PC-3 (cell line): Measurements from ENCODE around the gene CBL. TPM values are rescaled to one million over a fixed set of nuclear protein-coding genes. Genes with fewer than 3 reads are reported as not detected.

Experiments
- ATAC-seq: fragments of 200-7000 bp; cut with Tn5 transposase; 2 replicates; pipeline ENCODE4 v1.9.1; 2020; ENCODE audit warnings: mild to moderate bottlenecking, moderate library complexity
- BruUV-seq: library from RNA; stranded (reverse); fragments of 400-500 nt; replicated peaks from 2 replicates; lab custom pipeline; 2021; lab: Mats Ljungman, UMichigan
- CTCF ChIA-PET: fragments of 300-600 bp; sonication (Branson Sonifier 250); formaldehyde crosslinking; loops from one replicate; lab custom pipeline; 2022; ENCODE audit warnings: antibody characterized with exemption; lab: Charles Lee
- POLR2A ChIA-PET: fragments of 300-600 bp; sonication (Branson Sonifier 250); formaldehyde crosslinking; loops from one replicate; lab custom pipeline; 2022; ENCODE audit warnings: antibody characterized with exemption; ENCODE audit not compliant: unreplicated experiment; lab: Charles Lee
- DNase-seq: peaks from one replicate; pipeline ENCODE4 v3.0.0-alpha.2; 2015
- H2AFZ ChIP-seq: fragments of 300-600 bp; sonication (generic); 2 replicates; pipeline ENCODE4 v1.6.0; 2016; ENCODE audit warnings: antibody characterized with exemption, low read length
- H3F3A ChIP-seq: fragments of 300-600 bp; sonication (generic); one replicate; pipeline ENCODE4 v1.6.0; 2017; ENCODE audit warnings: antibody characterized with exemption, low read length, control low read depth, mild to moderate bottlenecking; ENCODE audit not compliant: unreplicated experiment
- H3K27ac ChIP-seq: fragments of 300-600 bp; sonication (generic); 2 replicates; pipeline ENCODE4 v1.5.1; 2016; ENCODE audit warnings: mild to moderate bottlenecking, low read length
- H3K27me3 ChIP-seq: fragments of 300-600 bp; sonication (generic); 2 replicates; pipeline ENCODE4 v1.6.1; 2016; ENCODE audit warnings: low read length, mixed read lengths
- H3K36me3 ChIP-seq: fragments of 300-600 bp; sonication (generic); 2 replicates; pipeline ENCODE4 v1.6.1; 2016; ENCODE audit warnings: low read depth, mixed run types, low read length, mixed read lengths
- H3K4me1 ChIP-seq: fragments of 300-600 bp; sonication (generic); 2 replicates; pipeline ENCODE4 v1.5.1; 2016; ENCODE audit warnings: low read length; ENCODE audit not compliant: insufficient read depth
- H3K4me2 ChIP-seq: fragments of 300-600 bp; sonication (generic); 2 replicates; pipeline ENCODE4 v1.6.0; 2016; ENCODE audit warnings: low read length
- H3K4me3 ChIP-seq: fragments of 300-600 bp; sonication (generic); 2 replicates; pipeline ENCODE4 v1.5.1; 2016; ENCODE audit warnings: mild to moderate bottlenecking, low read length, mixed read lengths
- H3K79me2 ChIP-seq: fragments of 300-600 bp; sonication (generic); 2 replicates; pipeline ENCODE4 v1.6.1; 2017; ENCODE audit warnings: low read length, mixed read lengths
- H3K9ac ChIP-seq: fragments of 300-600 bp; sonication (generic); 2 replicates; pipeline ENCODE4 v1.6.0; 2016; ENCODE audit warnings: mild to moderate bottlenecking, low read length
- H3K9me2 ChIP-seq: fragments of 300-600 bp; sonication (generic); replicated peaks from 2 replicates; pipeline ENCODE4 v1.6.1; 2016; ENCODE audit warnings: mixed run types, low read length, mixed read lengths
- H3K9me3 ChIP-seq: fragments of 300-600 bp; sonication (generic); 2 replicates; pipeline ENCODE4 v1.6.1; 2016; ENCODE audit warnings: low read length, mixed read lengths
- H4K20me1 ChIP-seq: fragments of 300-600 bp; sonication (generic); 2 replicates; pipeline ENCODE4 v1.6.1; 2016; ENCODE audit warnings: low read length, mixed read lengths
- EZH2 ChIP-seq: fragments of 300-600 bp; sonication (generic); IDR thresholded peaks from one replicate; pipeline ENCODE4 v1.6.1; 2017; ENCODE audit warnings: antibody characterized with exemption, mild to moderate bottlenecking, low read length; ENCODE audit not compliant: unreplicated experiment
- EZH2phosphoT487 ChIP-seq: fragments of 300-600 bp; sonication (generic); IDR thresholded peaks from 2 replicates; pipeline ENCODE4 v1.6.1; 2018; ENCODE audit warnings: mild to moderate bottlenecking, antibody characterized with exemption, low read length, borderline replicate concordance
- intact Hi-C: fragments of 100-400 bp; cut with micrococcal nuclease; formaldehyde crosslinking; loops from 2 replicates; pipeline ENCODE4 v1.9.0; 2023
- total RNA-seq: library from RNA; depleted of rRNA; stranded (reverse); fragments of >200 nt; gene quantifications from 2 replicates; pipeline ENCODE4 v1.2.3, GENCODE V29; 2014
- TF ChIP-seq, protein P1 (sequence below): fragments of 300-600 bp; sonication (generic); conservative IDR thresholded peaks from 2 replicates; pipeline ENCODE4 v1.5.1; 2017; ENCODE audit warnings: antibody characterized with exemption, low read depth, mild to moderate bottlenecking, low read length

The CBL gene
- total RNA-seq, 1 experiment from 2014 or later: 11.4 TPM

DNA sequence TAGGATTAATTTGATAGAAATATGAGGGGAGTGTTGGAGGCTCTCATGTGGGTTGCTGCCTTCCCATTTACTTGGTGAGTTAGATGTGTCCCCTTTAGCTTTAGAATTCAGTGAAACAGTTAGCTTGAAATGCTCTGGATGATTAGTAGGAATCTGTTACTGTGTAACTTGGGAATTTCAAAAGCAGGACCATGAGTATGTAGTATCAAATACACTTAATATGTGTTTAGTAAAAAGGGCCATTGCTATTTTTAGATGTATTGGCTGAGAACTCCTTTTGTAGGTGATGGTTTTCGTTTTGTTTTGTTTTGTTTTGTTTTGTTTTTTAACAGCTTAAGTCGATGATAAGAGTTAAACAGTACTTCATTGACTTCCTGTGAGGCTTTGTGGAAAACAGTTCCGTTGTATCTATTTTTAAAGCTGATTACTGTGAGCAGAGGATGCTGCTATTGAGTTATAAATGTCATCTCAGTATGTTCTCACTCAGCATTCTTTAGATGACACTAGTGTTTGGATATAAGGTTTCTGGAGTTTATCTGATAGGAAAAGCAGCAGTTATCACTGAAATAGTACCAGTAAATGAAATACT, 57.3 kb downstream of the CBL start:
- no peaks in the 10 kb centered on the region for H3K9me2 ChIP-seq
- no peak overlapping the region for H3K27ac ChIP-seq
- no peaks in the 10 kb centered on the region for H3K27me3 ChIP-seq
- peaks cover 4% of the 10 kb centered on the region; the same call in 1 of the 2 replicates for H3K4me1 ChIP-seq
- no TSS peak for BruUV-seq
- H3K36me3 ChIP-seq: no peaks in the 10 kb centered on the region
- no peak overlapping the region for H3K4me2 ChIP-seq
- ChIA-PET POLR2A (no interaction called here), CTCF (no interaction called here)
- no peaks in the 10 kb centered on the region for H3F3A ChIP-seq
- H3K9ac ChIP-seq: no peak overlapping the region
- H2AFZ ChIP-seq: no peak overlapping the region
- no peak for ATAC-seq
- no peaks in the 10 kb centered on the region for H3K9me3 ChIP-seq
- TF ChIP-seq EZH2 (no peak), EZH2phosphoT487 (no peak)
- TF ChIP-seq, protein P1, sequence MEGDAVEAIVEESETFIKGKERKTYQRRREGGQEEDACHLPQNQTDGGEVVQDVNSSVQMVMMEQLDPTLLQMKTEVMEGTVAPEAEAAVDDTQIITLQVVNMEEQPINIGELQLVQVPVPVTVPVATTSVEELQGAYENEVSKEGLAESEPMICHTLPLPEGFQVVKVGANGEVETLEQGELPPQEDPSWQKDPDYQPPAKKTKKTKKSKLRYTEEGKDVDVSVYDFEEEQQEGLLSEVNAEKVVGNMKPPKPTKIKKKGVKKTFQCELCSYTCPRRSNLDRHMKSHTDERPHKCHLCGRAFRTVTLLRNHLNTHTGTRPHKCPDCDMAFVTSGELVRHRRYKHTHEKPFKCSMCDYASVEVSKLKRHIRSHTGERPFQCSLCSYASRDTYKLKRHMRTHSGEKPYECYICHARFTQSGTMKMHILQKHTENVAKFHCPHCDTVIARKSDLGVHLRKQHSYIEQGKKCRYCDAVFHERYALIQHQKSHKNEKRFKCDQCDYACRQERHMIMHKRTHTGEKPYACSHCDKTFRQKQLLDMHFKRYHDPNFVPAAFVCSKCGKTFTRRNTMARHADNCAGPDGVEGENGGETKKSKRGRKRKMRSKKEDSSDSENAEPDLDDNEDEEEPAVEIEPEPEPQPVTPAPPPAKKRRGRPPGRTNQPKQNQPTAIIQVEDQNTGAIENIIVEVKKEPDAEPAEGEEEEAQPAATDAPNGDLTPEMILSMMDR: no peak
- H3K79me2 ChIP-seq: peaks cover 23% of the 10 kb centered on the region; the same call in 1 of the 2 replicates
- no peak for DNase-seq
- intact Hi-C loops: no loop called here
- H4K20me1 ChIP-seq: 0 out of 2 replicates have a peak, but pooled peaks cover 4% of the 10 kb centered on the region
- no peak overlapping the region for H3K4me3 ChIP-seq

DNA sequence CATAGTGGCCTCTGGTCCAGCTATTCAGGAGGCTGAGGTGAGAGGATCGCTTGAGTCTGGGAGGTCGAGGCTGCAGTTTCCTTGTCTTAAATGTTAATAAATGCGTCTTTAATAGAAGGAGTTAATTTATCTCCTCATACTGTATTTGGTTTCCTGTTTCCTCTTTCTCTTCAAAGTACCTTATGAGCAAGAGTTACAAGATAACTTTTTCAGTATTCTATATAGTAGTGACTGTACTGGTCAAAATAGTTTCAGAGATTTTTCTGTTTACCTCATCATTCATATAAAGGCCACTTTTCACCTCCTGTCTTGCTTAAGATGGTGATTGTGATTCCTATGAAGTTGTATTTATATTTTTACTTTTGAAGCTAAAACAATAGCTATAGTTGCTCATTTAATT, 59.9 kb downstream of the CBL start:
- Histone ChIP-seq H3K9me2 (no peaks in the 10 kb centered on the region), H3K9ac (no peak overlapping the region), H3K27ac (no peak overlapping the region), H3F3A (no peaks in the 10 kb centered on the region), H3K4me3 (no peak overlapping the region), H3K36me3 (no peaks in the 10 kb centered on the region), H4K20me1 (no peaks in the 10 kb centered on the region), H3K4me2 (no peak overlapping the region), H3K4me1 (peaks cover 4% of the 10 kb centered on the region; the same call in 1 of the 2 replicates), H3K9me3 (no peaks in the 10 kb centered on the region), H3K27me3 (no peaks in the 10 kb centered on the region), H2AFZ (no peak overlapping the region), H3K79me2 (peaks cover 16% of the 10 kb centered on the region; the same call in 1 of the 2 replicates)
- no peak for TF ChIP-seq EZH2
- TF ChIP-seq, protein P1: no peak
- no peak for TF ChIP-seq EZH2phosphoT487
- DNase-seq (no peak), ATAC-seq (no peak)
- no TSS peak for BruUV-seq
- intact Hi-C loops: no loop called here
- ChIA-PET POLR2A (no interaction called here), CTCF (no interaction called here)

DNA sequence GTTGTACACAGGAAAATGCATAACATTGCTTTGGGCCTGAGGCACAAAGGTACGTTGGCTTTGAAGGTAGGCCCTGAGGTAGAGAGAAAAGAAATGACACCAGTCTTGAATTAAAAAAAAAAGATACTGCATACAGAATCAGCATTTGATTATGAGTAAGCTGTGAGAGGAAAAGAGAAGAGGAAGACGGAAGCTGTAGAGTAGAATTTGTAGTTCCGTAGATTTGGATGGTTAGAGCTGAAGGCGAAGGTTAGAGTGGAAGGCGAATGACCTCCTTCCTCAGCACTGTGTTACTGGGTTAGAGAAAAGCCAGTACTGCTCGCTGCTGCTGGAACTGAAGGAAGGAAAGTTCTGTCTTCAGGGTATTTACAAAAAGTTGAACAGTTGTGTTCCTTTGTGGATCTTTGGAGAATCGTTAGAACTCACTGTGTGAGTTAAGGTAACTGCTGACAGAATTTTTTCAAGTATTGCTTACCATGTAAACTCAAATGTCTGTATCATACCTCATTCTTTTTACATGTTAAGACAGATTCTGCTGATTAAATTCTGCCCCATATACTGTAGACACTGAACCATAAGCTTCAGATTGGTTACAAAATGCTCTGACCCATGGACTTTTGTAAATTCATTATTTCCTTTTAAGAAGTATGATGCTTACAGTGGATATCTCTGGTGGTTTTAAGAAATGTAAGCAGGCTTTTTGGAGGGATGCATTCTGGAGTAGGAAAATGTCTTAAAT, 60.5 kb downstream of the CBL start:
- ChIA-PET POLR2A (no interaction called here), CTCF (no interaction called here)
- ATAC-seq (no peak), DNase-seq (no peak)
- no peak overlapping the region for H3K4me2 ChIP-seq
- H2AFZ ChIP-seq: no peak overlapping the region
- H3F3A ChIP-seq: no peaks in the 10 kb centered on the region
- no peak overlapping the region for H3K4me3 ChIP-seq
- peaks cover 4% of the 10 kb centered on the region; the same call in 1 of the 2 replicates for H3K4me1 ChIP-seq
- no peaks in the 10 kb centered on the region for H4K20me1 ChIP-seq
- TF ChIP-seq, protein P1: no peak
- TF ChIP-seq EZH2phosphoT487: no peak
- TF ChIP-seq EZH2: no peak
- H3K9me2 ChIP-seq: no peaks in the 10 kb centered on the region
- H3K36me3 ChIP-seq: 0 out of 2 replicates have a peak, but pooled peaks cover 2% of the 10 kb centered on the region
- no peak overlapping the region for H3K9ac ChIP-seq
- H3K27me3 ChIP-seq: no peaks in the 10 kb centered on the region
- BruUV-seq: no TSS peak
- H3K27ac ChIP-seq: no peak overlapping the region
- peaks cover 16% of the 10 kb centered on the region; the same call in 1 of the 2 replicates for H3K79me2 ChIP-seq
- intact Hi-C loops: no loop called here
- H3K9me3 ChIP-seq: no peaks in the 10 kb centered on the region
